Left colon (tissue), 2 donors: Measurements from ENCODE around the gene TREML2. TPM values are rescaled to one million over a fixed set of nuclear protein-coding genes. Genes with fewer than 3 reads are reported as not detected.
"Not testable (repeated sequence)": the region's sequence is repeated elsewhere in the genome, so short reads cannot be mapped to it uniquely, and the experiment has no call there.

Source experiments
- ATAC-seq: fragments of 200-7000 bp; cut with Tn5 transposase; one replicate; pipeline ENCODE4 v1.9.1; 2020; ENCODE audit warnings: mild to moderate bottlenecking, moderate library complexity
- DNase-seq, 2 donors: peaks; one replicate each; pipeline ENCODE4 v3.0.0-alpha.2; 2020
- intact Hi-C, 2 donors: fragments of 100-400 bp; cut with DNase I in 1 of 2; cut with micrococcal nuclease in 1 of 2; formaldehyde crosslinking; loops; one replicate each; pipeline versions ENCODE4 v1.11.2 to v1.14.0; 2022; cut with DNase I, micrococcal nuclease
- total RNA-seq, 2 donors: library from RNA; stranded (reverse); fragmentation: NEBNext Ultra II Directional; extraction: Animal tissue kit (Norgen Biotek cat#: 25700); gene quantifications; one replicate each; pipeline ENCODE4 v1.2.1, GENCODE V29; 2021
- donor health status: DM: no; HTN: no; CAD: no.
- donor health status: DM: yes; HTN: yes; CAD: no.

Gene TREML2
- total RNA-seq, 2 donors from 2014 or later, result 0.17 TPM; not detected in 1

GRCh38 chr6:41214559-41215238 is 13.8 kb upstream of the TREML2 start:
- ATAC-seq (no peak), DNase-seq (no peak)
- intact Hi-C loops, result no loop called here

DNA sequence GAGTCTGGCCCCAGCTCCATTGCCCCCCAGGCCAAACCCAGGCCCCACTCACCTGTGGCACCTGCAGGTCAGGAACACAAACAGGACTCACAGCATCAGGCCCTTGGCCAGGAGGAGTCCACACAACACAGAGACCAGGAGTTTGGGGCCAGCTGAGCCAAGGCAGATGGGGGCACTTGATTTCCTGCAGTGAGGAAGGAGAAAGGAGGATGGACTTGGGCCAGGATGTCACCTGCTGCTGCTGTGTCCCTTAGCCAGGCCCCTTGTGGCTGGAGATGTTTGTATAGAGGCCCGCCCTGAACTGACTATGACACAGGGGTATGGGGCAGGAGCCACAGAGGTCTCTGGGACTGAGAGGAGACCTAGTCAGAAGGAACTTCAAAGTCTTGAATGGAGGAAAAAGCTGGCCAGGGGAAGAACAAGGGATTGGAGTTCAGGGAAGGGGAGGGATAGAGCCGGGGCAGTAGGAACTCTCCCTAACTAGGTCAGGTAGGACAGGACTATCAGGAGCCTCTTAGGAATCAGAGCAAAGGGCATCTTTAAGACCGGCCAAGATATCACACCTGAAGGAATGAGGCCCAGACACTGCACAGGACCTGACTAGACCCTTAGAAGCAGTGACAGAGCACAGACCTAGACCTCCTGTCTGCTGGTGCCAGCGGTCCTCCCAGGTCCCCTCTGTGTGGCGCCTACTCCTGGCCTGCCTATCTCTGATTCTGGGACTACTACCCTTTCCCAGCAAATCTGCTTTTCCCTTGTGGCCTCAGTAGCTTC is 8.8 kb upstream of the TREML2 start:
- DNase-seq (no peak), ATAC-seq (no peak)
- intact Hi-C loops, result no loop called here

DNA sequence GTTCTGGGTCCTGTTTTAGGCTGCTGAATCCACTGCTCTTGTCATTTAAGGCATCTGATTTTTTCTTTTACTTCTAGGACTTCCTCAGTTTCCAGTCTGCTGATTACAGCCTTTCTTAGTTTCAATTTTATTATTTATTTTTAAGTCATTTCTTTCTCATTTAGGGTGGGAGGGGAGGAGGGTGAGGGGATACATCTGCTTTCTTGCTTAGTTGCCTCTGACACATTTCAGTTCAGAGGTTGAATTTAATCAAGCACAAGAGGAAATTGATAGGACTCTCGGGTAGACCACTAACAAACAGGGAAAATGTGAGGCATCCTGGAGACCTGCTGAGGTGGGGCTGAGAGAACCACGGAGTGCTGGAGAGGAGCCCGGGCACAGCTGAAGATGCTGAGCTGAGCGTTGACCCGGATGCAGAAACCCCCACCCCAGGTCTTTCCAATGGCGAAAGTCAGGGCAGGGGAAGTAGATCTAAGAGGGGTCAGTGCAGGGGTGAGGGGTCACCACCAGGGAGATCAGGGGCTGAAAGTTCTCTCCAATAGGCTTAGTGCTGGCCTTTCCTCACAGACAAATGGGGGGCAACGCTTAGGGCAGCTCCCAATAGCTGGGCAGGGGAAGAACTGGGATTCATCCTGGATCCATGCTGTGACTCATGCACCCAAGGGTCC is 7.6 kb upstream of the TREML2 start:
- ATAC-seq (no peak), DNase-seq (no peak)
- intact Hi-C loops, result no loop called here

GRCh38 chr6:41204156-41204555 is 3.2 kb upstream of the TREML2 start:
- DNase-seq, result no peak
- intact Hi-C loops, result no loop called here
- ATAC-seq, result no peak

GRCh38 chr6:41201764-41202173 is 820 bp upstream of the TREML2 start:
- intact Hi-C loops, result no loop called here
- DNase-seq (no peak), ATAC-seq (no peak)

GRCh38 chr6:41200296-41200900 is 551 bp downstream of the TREML2 start:
- intact Hi-C loops, result no loop called here
- ATAC-seq, result no peak
- DNase-seq, result peak in 1 of 2 donors; percentile 32

- DNase-seq, result no peak
- ATAC-seq, result no peak
- intact Hi-C loops, result no loop called here
Measured at GRCh38 chr6:41199552-41200246, 1.2 kb downstream of the TREML2 start.

DNA sequence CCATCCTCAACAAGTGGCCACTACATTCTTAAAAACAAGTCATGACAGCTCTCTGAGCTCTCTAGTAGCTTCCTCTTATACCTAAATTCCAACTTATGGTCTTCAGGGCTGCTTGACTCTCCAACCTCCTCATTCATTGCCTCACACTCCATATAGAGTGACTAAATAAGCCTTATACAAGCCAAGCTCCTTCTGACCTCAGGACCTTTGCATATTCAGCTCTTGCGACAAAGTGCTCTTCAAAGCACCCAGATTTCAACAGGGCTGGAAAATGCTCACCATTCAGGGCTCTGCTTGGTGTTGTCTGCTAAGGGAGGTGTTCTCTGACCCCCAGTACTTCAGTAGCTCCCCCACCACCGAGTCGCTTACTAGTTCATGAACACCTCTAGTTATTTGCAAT is 3.7 kb downstream of the TREML2 start:
- intact Hi-C loops, result no loop called here
- DNase-seq, result no peak
- no peak for ATAC-seq

DNA sequence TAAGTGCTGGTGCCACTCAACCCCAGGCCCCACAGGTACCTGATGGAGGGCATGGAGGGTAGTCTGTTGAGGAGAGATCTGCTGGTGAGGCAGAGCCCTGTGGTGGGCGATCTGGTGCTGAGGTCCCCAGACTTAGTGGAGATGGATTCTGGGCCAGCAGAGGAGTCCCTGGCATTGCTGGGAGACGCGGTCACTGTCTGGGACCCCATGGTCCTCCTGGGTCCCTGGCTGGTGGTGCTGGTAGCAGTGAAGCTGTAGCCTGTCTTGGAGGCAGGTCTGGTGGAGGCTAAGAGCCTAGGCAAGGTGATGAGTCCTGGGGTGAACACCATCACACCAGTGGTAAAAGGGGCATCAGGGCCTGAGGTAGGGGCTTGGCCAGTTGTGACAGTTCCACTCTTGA is 6.6 kb downstream of the TREML2 start:
- ATAC-seq (no peak), DNase-seq (no peak)
- intact Hi-C loops, result no loop called here

DNA sequence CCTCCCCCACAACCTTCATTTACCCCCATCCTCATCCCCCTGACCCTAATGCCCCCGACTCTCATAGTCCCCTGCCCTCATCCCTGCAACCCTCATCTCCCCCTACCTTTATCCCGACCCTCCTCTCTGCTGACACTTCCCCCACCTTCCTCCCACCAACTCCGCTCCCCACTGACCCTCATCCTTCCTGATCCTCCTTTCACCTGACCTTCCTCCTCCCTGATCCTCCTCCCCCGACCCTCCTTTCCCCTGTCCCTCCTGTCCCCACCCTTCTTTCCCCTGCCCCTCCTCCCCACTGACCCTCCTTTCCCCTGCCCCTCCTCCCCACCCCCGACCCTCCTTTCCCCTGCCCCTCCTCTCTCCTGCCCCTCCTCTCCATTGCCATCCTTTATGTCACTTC is 7.1 kb downstream of the TREML2 start:
- intact Hi-C loops, result no loop called here
- ATAC-seq (no peak), DNase-seq (no peak)

DNA sequence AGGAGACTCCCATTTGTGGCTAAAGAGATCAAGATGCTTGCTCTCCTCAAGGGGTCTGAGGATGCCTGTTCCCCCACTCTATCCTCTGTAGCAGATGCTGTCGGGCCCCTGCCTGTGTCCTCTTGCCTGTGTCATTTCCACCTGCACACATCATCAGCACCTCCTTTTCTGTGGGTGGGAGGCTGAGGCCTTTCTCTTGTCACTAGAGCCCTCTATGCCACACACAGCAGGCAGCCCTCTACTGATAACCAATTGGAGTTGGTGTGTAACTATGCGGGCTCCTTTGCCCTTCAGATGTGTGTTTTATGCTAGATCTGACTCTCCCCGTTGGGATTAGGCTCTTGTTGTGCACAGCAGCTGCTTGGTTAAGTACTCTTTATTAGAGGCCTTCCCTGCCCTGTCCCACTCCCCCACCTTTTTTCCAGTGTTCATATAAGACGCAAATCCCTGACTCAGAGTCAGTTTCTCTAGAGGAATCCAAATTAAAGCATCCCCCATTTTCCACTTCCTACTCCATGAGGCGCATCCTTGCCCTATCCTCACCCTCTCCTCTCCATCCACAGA is 7.7 kb downstream of the TREML2 start:
- intact Hi-C loops, result no loop called here
- DNase-seq (no peak), ATAC-seq (no peak)

GRCh38 chr6:41191569-41191968 is 9.4 kb downstream of the TREML2 start:
- DNase-seq (peak in 1 of 2 donors; percentile 53), ATAC-seq (peak; percentile 46)
- intact Hi-C loops, result no loop called here

- ATAC-seq, result no peak
- DNase-seq, result no peak
- intact Hi-C loops, result no loop called here
Measured at GRCh38 chr6:41190791-41191190, 10.2 kb downstream of the TREML2 start.

DNA sequence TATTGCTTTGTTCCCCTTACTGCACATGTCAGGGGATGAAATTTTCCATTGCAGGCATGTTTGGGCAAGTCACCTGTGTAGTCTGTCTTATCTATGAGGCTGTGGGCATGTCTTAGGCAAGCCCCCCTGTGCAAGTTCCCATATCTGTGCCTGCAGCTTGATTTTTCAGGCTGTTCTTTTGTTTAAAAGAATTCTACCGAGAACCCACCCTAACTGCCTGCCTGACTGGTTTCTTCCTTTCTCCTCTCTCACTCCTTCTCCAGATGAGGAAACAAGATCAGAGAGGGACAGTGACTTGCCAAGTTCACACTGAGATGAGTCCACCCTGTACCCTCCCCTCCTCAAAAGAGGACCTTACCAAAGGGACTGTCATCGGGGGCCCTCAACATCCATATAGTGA is 11.0 kb downstream of the TREML2 start:
- DNase-seq (no peak), ATAC-seq (no peak)
- intact Hi-C loops, result no loop called here

DNA sequence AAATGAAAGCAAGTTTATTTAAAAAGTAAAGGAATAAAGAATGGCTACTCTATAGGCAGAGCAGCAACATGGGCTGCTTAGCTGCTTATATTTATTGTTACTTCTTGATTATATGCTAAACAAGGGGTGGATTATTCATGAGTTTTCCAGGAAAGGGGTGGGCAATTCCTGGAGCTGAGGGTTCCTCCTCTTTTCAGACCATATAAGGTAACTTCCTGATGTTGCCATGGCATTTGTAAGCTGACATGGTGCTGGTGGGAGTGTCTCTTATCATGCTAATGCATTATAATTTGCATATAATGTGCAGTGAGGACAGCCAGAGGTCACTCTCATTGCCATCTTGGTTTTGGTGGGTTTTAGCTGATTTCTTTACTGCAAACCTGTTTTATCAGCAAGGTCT is 11.9 kb downstream of the TREML2 start:
- DNase-seq, ATAC-seq, intact Hi-C loops: not testable (repeated sequence)

DNA sequence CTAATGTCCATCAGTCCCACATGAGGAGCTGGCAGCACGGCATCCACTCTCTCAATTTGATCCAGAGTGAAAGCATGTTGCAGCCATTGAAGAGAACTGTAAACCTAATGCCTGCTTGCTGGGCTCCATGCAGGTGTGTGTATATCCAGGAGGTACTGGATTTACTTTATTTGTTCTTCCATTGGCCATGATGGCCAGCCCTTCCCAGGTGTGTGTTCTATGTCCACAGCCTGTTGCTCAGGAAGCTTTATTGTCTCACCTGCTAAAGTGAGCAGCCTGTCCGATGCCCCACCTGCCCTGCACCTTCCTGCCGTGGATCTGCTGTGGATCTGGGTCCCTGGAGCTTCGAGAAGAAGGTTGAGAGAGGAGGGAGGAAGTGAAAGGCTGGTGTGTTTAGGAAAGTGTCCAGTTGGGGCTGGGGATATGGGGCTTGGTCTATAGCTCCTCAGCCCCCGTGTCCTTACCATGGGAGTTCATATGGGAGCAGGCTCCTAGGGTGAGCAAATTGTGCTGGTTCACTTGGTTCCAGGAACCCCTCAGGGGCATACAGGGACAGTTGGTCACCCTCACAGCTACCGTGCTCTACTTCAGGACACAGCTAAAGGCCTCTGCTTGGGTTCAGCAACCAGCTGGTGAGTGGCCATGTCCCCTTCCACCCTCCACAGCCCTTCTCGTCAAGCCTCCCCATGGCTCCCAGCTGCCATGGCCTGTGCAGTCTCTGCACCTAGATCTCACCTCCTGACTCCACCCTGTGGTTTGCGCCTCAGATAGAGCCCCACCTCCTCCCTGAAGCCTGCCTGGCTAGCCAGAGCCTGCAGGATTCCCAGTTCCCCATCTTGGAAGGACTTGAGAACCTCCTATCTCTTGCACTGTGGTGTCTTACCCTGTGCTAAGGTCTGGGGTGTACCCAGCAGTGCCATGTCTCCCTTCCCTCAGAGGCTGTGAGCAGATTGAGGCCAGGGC is 12.7 kb downstream of the TREML2 start:
- no peak for ATAC-seq
- intact Hi-C loops, result no loop called here

GRCh38 chr6:41186031-41186562 is 14.9 kb downstream of the TREML2 start:
- intact Hi-C loops, result no loop called here
- no peak for ATAC-seq
- DNase-seq, result no peak

More for the DNA sequence above, 12.7 kb downstream of the TREML2 start:
- no peak for DNase-seq
